Activated naive CD4-positive, alpha-beta T cell treated with Interleukin-2 at 50 U/mL for 16 hours (primary cell): ENCODE measurements around the gene AGAP1.
A peak's percentile ranks its signal among the peaks of the same experiment; 100 is the strongest.

Experiments
- DNase-seq: peaks from one replicate; pipeline ENCODE4 v3.0.0-alpha.2; 2020

Gene AGAP1

DNA sequence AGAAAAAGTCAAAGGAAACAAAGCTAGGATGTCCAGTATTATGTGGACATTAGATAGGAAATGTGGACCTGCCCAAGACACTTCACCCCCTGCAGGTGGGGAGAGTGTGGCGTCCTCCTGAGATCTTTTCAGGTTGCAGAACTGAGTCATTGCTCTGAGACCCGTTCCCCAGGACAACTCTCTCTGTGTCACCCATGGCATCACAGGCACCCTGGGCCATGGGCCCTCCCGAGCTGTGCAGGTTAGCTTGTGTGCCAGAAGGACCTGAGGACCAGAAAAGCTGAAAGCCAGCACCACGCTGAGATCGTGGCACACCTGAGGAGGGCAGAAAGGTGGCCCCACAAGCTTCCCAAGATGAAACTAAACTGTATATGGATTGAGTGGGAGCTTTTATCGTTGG, 229.5 kb downstream of the AGAP1 start:
- no peak for DNase-seq

DNA sequence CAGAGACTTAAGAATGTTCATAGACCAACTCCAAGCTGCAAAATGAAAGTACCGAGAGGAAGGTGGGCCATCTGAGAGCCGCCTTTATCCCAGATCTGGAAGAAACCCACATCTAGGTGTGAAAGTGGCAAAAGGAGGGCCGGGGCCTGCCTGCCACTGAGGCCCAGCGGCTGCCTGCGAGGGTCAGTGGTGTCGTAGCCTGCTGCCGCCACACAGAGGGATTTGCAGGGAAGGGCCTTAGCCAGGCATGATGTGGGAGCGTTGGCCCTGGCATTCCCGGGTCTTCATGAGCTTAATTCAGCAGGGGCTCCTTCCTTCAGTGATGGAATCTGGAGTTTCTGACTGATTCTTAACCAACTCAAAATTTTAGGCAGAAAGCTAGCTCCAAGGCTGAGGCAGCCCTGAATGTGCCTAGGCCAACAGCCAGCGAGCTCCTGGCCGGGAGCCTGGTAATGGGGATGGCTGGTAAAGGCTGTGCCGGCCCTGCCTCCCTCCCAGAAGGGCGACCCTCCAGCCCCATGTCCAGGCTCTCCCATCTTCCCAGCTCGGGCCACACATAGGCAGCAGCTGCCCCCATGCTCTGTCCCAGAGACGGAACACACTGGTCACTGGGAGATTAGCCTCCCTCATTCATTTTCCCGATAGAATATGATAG, 230.1 kb downstream of the AGAP1 start:
- DNase-seq = no peak

DNA sequence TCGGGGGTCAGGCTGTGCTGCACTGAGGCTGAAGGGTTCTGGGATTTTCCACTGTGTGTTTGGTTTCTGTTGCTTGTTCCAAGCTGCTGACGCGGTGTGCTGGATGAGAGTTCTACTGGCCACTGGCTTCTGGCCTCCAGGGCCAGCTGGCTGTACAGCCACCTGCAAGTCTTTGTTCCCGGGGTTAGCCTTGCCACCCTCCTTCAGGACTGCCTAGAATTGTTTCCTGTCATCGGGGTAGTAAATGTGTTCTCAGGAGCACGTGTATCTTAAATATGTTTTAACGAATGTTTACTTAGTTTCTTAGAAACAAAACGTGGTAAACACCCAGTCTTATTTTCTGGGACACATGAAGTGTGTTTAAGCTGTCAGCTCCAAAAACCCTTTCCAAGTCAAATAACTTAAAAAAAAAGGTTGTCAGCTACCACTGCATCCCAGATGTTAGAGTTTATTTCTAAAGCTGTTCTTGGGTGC, 231.2 kb downstream of the AGAP1 start:
- no peak for DNase-seq

DNA sequence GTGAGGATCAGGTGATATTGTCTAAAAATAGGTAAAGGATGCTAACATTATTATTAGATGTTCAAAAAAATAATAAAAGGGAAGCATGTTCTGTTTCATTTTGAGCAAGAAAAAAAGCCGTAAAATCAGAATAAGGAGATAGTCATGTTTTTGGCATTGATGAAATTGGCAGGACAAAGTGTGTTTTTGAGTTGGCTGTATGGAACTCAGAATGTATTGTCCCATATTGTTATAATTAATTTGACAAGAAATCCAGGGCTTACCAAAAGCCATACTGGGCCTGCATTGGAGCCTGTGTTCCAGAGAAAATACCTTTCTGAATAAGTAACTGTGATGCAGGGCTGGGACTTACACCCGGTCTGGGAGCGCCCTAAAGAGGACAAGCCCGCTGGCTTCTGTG, 232.0 kb downstream of the AGAP1 start:
- DNase-seq = no peak

DNA sequence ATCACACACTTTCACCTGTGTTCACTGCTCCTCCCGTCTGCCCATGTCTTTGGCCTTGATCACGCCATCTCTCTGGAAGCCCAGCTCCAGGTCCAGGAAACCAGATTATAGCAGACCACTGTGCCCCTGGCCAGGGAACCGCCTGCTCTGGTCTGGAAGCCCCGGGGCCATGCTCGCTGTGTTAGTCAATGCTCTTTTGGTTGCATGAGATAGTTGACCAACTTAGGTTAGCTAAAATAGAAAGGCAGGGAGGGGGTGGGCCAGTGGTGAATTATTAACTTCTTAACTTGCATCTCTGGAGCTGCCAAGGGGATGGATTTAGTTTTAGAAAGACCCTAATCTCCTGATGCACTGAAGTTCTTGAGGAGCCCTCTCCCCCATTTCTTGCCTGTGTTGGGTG, 232.7 kb downstream of the AGAP1 start:
- DNase-seq = no peak

DNA sequence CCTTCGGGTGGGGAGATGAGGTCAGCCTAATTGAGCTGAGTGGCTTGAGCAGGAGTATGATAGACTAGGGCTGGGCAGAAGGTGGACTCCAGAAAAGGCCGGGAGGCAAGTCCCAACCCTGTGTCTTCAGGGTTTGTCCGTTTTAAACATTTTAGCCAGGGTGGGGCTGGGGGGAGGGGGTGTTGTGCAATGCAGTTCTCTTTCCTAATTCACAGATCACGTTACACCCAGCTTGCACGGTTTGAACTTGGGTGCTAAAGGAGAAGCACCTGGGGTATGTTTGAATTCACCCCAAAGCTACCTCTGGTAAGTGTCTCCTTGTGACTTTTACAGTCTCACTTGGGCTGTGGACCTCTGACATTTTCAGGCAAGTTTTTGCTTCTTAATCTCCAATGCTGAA, 233.3 kb downstream of the AGAP1 start:
- no peak for DNase-seq

DNA sequence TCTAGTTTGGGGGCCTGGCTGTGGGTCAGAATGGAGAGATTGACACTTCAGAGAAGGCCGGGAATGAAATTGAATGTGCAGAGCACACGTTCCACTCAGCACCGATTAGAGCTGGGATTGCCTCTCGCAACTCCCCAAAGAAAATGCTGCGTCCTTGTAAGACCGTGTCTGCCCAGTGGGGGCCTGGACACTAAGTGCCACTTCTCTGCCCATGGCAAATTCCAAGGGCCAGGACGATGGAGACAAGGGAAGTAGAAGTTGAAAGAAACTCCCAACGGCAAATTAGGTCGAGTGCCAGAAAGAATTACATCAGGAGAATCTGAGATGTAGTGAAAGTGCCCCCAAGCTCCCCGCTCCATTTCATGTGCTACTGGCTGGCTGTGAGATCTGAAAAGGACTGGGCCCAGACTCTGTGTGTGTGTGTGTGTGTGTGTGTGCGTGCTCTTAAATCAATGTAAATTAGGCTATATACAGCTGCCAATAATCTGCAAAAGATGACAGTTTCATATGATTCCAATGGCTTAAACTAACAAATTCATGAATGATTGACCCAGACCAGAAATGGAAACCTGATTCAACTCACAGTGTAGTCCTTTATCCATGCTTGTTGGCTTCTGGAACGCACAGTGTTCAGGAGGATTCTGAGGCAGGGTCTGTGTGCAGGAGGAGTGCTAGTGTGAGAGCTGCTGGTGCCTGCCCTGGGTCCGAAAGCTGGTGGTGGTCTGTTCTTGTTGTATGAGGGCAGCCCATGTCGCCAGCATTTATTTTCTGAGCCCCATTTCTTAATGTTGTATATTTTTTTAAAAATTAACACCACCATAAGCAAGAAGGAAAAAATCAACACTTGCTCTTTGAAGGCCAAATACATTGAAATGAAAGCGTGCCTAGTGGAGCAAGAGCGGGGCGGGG, 234.3 kb downstream of the AGAP1 start:
- DNase-seq = no peak

DNA sequence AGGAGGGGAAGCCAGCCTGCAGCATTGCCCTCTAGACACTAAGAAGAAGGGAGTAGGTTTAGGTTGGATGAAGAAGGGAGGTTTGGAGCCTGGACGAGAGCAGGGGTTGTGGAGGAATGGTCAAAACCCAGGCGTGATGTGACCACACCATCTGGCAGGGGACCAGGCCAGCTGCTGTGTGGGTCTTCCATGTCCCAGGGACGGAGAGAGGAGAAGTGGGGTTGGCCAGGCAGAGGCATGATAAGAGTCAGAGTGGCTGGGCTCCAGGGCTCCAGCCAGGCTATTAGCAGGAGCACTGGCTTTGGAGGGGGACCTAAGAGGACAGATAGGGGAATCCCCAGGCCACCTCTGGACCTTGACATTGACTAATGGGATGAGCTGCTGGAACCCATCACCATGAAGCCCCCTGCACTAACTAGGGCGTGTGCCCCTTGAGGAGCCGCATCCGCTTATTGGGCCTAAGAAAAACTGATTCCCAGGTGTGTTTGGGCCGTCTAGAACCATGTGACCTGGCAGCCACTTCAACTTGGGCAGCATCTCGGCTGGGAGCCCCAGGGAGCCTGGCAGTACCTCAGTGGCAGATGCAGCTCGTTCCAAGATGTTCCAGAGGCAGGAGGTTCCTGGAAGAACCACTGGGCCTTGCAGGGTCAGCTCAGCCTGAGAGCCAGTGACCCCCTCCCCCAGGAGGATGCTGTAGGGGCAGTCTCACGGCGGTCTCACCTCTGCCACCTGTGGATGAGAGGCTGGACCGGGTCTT, 235.1 kb downstream of the AGAP1 start:
- no peak for DNase-seq

DNA sequence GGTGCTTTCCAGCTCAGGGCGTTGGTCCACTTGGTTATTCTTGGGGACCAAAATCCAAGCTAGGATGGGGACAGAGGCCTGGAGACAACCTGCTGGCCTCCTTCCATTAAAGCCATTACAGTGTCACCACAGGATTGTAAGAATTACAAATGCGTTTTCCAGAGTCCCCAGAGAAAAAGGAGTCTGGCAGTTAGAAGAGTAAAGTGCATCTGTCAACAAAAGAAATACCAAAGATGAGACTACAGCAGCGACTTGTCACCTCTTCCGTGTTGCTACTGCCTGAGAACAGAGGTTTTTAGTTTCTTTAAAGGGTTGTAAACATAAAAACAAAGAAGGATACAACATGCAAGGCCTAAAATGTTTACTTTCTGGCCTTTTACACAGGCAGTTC, 235.7 kb downstream of the AGAP1 start:
- DNase-seq = no peak

DNA sequence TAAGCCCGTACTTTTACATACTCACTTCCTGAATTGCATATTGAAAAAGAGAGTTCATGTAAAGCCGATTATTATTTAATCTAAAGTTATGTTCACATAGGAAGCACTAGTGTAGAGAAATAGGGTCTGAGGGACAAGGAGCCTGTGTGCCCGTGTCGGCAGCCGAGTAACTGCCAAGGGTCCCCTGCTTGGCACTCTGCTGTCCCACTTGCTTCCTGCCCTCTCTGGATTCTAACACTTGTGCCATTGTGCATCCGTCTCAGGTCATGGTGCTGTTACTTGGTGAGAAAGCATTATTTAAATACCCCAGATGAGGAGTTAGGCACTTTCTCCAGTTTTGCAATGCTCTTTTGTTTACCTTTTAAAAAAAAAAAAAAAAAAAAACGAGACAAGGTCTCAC, 236.3 kb downstream of the AGAP1 start:
- DNase-seq = no peak

DNA sequence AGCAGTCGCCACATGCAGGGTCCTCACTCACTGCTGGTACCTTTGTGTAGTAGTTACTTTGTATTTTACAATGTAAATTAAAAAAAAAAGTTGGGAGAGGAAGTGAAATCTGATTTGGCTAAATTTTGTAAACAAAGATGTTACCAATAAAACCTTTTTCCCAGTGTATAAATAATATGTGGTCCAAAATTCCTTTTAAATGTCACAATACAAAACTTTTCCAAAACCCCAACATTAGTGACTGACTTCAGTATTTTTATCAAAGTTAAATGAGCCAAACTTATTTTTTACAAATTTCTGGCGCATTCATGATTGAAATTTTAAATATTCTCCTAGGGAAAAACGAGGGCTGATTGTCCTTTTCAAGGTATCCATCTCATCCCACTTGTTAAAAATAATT, 239.9 kb downstream of the AGAP1 start:
- DNase-seq = no peak

DNA sequence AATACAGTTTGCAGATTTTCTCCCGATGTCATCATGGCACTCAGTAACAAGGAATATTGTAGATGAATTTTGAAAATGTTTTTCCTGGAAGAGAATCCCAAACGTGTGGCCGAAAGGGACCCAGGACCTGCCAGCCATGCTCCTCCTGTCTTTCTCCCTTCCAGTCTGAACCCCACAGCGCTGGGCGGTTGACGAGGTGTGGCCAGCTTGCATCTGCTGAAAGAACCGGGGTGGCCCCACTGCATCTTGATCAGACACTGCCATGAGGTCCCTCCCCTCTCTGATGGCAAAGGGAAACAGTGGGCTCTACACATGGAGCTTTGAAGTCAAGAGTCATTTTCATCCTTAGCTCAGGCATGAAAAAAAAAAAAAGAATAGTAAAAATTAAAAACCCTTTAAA, 240.3 kb downstream of the AGAP1 start:
- DNase-seq = no peak

DNA sequence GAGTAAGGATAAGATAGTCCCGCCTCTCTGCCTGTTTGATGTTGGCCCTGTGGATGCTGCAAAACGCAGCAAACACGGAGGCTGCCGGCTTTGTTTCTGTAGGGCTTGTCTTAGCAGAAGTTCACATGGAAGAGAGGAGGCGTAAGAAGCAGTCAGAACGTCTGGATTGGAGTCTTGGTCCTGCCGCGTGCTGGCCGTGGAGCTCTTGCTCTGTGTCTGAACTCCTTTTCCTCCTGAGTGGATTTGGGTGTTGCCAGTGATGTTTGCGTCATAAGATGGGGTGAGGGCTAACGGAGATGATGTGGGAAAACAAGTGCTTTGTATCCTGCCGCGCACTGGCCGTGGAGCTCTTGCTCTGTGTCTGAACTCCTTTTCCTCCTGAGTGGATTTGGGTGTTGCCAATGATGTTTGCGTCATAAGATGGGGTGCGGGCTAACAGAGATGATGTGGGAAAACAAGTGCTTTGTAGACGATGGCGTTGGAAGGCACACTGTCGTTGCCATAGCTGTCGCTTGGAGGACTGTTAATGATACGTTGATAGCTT, 240.9 kb downstream of the AGAP1 start:
- no peak for DNase-seq

DNA sequence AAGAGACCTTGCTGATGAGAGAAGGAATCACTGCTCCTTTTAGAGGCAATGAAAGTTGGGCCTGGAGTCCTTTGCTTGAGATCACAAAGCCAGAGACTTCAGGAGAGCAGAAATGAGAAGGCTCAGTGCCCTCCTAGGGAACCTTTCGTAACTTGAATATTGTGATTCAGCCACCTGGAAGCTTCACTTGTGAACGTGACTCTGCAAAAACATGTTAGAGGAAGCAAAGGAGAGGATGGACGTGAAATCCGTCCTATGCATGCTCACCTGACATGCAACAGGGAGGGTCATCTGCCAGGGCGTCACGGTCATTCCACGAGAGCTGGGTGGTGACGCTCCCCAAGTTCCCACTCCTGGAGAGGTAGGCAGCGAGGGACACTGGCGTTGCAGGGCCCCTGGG, 243.6 kb downstream of the AGAP1 start:
- DNase-seq = no peak

DNA sequence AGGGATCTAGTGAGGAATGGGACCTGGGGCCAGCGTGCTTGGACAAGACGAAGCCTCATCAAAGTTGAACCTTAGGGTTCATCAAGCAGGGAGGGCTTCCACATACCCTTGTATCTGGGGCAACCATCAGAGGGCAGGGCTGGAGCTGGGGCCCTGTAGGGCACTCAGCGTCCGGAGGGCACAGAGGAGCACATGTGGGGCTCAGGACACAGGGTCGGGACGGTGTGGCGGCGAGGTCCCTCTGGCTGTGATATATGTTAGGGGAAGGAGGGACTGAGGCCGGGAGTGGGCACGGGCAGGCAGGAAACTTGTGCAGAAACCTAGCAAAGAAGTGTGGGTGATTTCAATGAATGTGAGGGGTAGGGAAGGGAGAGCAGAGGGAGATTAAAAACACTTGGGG, 244.0 kb downstream of the AGAP1 start:
- DNase-seq = no peak

DNA sequence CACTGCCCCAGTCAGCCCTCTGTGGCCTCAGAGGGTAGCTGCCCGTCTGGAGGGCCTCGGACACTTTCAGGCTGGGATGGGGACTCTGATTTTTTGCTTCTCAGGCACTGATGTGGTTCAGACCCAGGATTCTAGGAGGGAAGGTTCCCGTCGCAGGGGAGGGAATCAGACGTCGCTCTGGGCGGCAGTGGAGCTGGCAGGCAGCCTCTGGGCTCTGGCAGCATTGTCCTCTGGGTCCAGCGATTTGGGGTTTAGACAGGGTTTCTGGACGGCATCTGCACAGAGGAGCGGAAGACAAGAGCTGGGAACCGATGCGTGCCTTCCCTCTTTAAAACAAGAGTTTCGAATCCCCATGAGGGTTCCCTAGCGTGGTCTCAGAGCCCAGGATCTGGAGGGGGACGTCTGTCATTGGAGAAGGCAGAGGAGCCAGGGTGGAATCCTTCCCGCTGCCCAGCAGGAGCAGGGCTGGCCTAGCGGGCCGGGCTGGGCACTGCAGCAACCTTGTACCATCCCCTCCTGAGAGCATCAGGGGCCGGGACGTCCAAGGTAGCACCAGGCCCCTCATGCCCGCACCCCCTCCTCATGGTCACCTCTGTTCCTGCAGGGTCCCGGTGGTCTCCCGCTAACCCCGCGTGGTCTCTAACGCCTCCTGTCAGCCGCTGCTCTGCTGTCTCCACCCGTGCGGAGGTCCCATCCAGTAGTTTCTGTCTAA, 246.0 kb downstream of the AGAP1 start:
- no peak for DNase-seq

DNA sequence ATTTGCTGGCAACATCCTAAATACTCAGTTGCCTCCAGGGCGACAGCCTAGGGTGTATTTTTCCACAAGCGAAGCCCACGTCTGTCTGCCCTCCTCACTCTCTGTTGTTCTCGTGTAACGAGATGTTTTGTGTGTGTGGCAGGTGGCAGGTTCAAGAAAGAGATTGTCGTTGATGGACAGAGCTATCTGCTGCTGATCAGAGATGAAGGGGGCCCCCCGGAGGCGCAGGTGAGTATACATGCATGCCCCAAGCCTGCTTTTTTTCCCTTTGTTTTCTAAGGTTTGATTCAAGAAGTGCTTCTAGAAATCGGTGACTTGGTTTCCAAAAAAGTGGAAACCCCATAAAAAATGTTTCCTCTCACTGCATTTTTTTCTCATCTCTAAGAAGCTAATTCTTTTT, 247.0 kb downstream of the AGAP1 start:
- no peak for DNase-seq

DNA sequence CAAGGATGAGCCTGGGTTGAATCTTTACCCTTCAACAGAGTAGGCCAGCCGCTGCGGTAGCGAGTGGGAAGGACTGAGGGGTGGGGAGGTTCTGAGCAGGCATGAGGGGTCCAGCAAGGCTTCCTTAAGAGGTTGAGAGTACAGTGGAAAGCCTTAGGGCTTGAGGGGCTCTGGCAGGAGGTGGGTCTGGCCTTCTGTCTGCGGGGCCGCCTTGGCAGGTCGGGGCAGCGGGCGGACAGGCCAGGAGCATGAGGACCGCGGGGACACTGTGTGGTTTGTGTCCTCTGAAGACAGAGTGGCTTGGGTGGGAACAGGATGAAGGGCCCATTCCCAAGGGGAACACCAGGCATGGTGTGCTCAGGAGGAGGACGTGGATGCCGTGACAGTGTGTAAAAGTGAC, 250.3 kb downstream of the AGAP1 start:
- DNase-seq = no peak

DNA sequence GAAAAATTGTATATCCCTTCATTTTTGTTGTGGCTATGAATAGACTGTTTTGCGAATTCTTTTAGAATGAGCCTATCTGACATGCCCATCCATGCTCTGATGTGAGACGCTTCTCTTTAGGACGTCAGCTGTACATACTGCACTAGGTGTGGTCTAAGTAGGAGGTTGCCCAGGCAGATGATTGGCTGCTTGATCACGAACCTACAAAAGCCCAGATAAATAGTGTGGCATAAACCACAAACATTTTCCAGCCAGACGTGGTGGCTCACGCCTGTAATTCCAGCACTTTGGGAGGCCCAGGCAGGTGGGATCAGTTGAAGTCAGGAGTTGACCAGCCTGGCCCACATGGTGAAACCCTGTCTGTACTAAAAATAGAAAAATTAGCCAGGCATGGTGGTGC, 251.8 kb downstream of the AGAP1 start:
- DNase-seq = no peak

DNA sequence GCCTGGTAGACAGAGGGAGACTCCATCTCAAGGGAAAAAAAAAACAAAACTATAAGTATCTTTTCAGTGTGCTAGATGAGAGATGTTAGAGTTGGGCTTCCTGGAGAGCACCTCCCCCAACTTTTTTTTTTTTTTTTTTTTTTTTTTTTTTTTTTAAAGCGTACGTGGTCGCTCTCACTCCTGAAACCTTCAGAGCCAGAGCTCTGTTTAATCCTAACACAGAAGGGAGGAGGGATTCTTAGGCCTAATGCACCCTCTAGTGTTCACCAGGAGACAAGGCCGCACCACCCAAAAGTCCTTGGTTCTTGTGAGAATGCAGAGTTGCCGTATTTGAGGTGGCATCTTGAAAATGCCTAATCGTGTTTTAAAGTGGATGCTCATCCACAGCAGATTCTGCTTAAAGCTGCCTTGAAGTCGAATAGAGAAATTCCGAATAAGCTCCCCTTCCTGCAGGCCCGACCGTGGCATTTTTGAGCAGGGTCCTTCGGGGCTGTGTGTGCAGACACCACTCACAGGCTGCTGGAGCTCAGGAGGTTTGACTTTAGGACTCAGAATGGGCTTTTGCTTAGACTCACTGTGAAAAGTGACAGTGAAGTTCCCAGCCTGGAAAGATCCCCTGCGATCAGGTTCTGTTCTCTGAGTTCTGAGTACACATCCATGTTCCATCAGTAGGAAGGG, 252.6 kb downstream of the AGAP1 start:
- DNase-seq = peak; percentile 37

DNA sequence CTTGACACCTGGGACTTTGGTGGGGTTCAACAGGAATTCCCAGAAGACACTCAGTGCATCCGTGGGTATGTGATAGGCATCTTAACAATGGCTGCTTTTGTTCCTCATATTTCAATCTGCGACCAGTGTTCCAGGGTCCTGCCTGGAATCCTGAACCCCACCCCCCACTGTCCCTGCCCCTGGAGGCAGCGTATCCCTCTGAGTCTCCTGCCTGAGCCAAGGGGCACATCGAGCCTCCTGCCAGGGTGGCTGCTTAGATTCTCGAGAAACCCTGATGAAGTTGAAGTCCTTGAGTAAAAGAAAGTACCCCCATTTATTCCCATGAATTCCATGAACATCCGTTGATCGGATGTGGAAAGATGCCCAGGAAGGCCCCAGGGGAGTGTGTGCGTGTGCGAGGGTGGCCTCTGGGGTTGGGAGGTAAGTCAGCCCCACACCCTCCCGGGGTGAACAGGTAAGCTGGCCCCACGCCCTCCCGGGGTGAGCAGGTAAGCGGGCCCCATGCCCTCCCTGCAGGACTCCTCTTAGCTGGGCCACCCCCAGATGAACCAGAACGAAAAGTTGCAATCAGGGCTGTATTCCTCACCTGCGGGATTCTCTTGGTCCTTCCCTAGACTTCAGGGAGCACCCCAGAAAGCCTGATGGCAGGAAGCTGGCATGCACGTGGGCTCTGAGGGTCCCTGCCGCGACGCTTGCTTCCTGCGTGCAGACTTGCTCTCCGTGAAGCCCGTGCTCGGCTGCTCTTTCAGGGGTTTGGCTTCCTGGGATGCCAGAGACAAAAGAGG, 253.3 kb downstream of the AGAP1 start:
- DNase-seq = no peak

DNA sequence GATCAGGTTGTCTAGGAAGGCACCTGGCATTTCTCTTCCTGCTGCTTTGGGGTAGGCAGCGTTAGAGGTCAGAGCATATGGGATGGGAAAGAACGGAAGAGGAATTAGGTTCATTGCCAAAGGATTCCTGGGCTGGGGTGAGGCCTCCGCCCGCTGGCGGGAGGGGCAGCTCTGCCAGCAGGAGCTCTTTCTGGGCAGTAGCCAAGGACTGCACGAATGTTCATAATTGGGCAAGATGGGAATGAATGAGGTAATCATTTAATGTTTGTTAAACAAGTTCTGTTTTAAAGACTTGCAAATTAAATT, 253.9 kb downstream of the AGAP1 start:
- DNase-seq = no peak
